ENCODE data around the gene SMIM24. TPM values are rescaled to one million over a fixed set of nuclear protein-coding genes. Genes with fewer than 3 reads are reported as not detected.

The SMIM24 gene
- total RNA-seq, 1 experiment from 2014 or later: 1.9 TPM

GRCh38 chr19:3434630-3435553, 45.4 kb downstream of the SMIM24 start:
- H3K4ac ChIP-seq (ENCODE audit: low read depth, low read length): no peak overlapping the region
- H3K23me2 ChIP-seq (ENCODE audit: insufficient read length, low read depth, low read length, poor library complexity, severe bottlenecking): peaks cover 4% of the 10 kb centered on the region
- no peaks in the 10 kb centered on the region for H3K79me2 ChIP-seq (ENCODE audit: insufficient read depth, low read length)
- H4K91ac ChIP-seq (ENCODE audit: insufficient read length, low read depth, low read length): no peak overlapping the region
- Mint-ChIP-seq H3K27ac (peak overlapping the region; percentile 99 to 100 (median 100)), H3K4me1 (peaks cover 8 to 9% of the 10 kb centered on the region in 2 experiments), H3K4me3 (peak overlapping the region; percentile 97 to 98), H3K9me3 (no peaks in the 10 kb centered on the region; a peak in 1 of 5 replicates), H3K27me3 (ENCODE audit: low read depth) (peaks cover 17% of the 10 kb centered on the region), H3K36me3 (ENCODE audit: insufficient read depth in 1 of 3, low read depth in 3 of 3) (no peaks in the 10 kb centered on the region)
- no peaks in the 10 kb centered on the region for H3K79me1 ChIP-seq (ENCODE audit: insufficient read depth, low read depth, low read length, poor library complexity, severe bottlenecking)
- no peak overlapping the region for H2BK15ac ChIP-seq (ENCODE audit: low read depth, low read length)
- H3K56ac ChIP-seq (ENCODE audit: insufficient read length, low read depth, low read length): no peak overlapping the region
- no peak overlapping the region for H4K5ac ChIP-seq (ENCODE audit: insufficient read length, low read depth, low read length)
- no peak overlapping the region for H4K8ac ChIP-seq (replicated peaks; ENCODE audit: insufficient read length, low read depth, low read length)
- H3K27ac ChIP-seq (ENCODE audit: insufficient read length, low read depth, low read length): no peak overlapping the region
- H2BK20ac ChIP-seq (ENCODE audit: low read depth, low read length, poor library complexity, severe bottlenecking): no peak overlapping the region
- no peaks in the 10 kb centered on the region for H3K9me3 ChIP-seq (ENCODE audit: control insufficient read depth, low read depth, low read length)
- H2BK5ac ChIP-seq (ENCODE audit: insufficient read length, low read length): peak overlapping the region; percentile 56
- H3K4me2 ChIP-seq (ENCODE audit: insufficient read depth, insufficient read length, low read length): peak overlapping the region; percentile 60
- no peak overlapping the region for H2BK12ac ChIP-seq (ENCODE audit: insufficient read length, low read depth, low read length)
- no peaks in the 10 kb centered on the region for H3K27me3 ChIP-seq (ENCODE audit: insufficient read depth, low read length)
- peak overlapping the region; percentile 39 for H2BK120ac ChIP-seq (ENCODE audit: low read depth, low read length, poor library complexity, severe bottlenecking)
- H3K18ac ChIP-seq (ENCODE audit: insufficient read length, low read depth, low read length): peak overlapping the region; percentile 99
- WGBS (ENCODE audit: extremely low coverage, insufficient read length, low lambda C conversion rate): no CpG with 5 or more reads among the region's 67 CpGs
- peak overlapping the region; percentile 98 for H3K14ac ChIP-seq (ENCODE audit: insufficient read depth, low read length)
- peak overlapping the region; percentile 59 for H2AFZ ChIP-seq (ENCODE audit: low read length)
- H3K4me1 ChIP-seq (ENCODE audit: insufficient read depth, low read length): no peaks in the 10 kb centered on the region
- no peak overlapping the region for H3T11ph ChIP-seq (ENCODE audit: low read length)
- no peak overlapping the region for H3K23ac ChIP-seq (ENCODE audit: insufficient read length, low read depth, low read length)
- no peaks in the 10 kb centered on the region for H4K20me1 ChIP-seq (ENCODE audit: control insufficient read depth, insufficient read depth, insufficient read length)
- peak; percentile 97 for DNase-seq
- H3K9ac ChIP-seq (ENCODE audit: extremely low read depth, insufficient read length, low read length): peak overlapping the region; percentile 96
- TF ChIP-seq CTCF (conservative IDR thresholded peaks at IDR 0.05): no peak
- H2AK5ac ChIP-seq (ENCODE audit: insufficient read length, low read length): no peak overlapping the region

All from H9 (cell line).